ENCODE measurements around the gene RBMS3. TPM values are rescaled to one million over a fixed set of nuclear protein-coding genes. Genes with fewer than 3 reads are reported as not detected.
A peak's percentile ranks its signal among the peaks of the same experiment; 100 is the strongest.

RBMS3 gene
- total and polyA plus RNA-seq, 4 donors, result 26.8 to 203 (median 94.8) TPM

GRCh38 chr3:29416514-29416913 is 135.6 kb downstream of the RBMS3 start:
- DNase-seq, result no peak
- Histone ChIP-seq H3K4me3 (ENCODE audit: low read length in 2 of 2) (no peak overlapping the region), H3K36me3 (ENCODE audit: control insufficient read depth in 1 of 2, insufficient read depth in 2 of 2, low read length in 1 of 2) (no peaks in the 10 kb centered on the region), H3K9me3 (ENCODE audit: control insufficient read depth, low read length) (no peaks in the 10 kb centered on the region), H3K27me3 (ENCODE audit: control insufficient read depth in 1 of 2, insufficient read depth in 2 of 2, low read length in 1 of 2) (no peaks in the 10 kb centered on the region), H3K4me1 (ENCODE audit: control insufficient read depth in 1 of 2, insufficient read depth in 2 of 2, low read length in 2 of 2) (peaks cover 0 to 10% of the 10 kb centered on the region in 2 donors), H3K27ac (ENCODE audit: low read depth in 1 of 2, low read length in 2 of 2) (no peak overlapping the region)
- ATAC-seq (ENCODE audit: low FRiP score), result no peak
- 42 to 53% methylated on average over 2 of the region's 2 CpGs for WGBS, 2 donors
- intact Hi-C loops (cut with DNase I), result no loop called here

GRCh38 chr3:29420106-29420505 is 139.2 kb downstream of the RBMS3 start:
- H3K27ac ChIP-seq (ENCODE audit: low read depth in 1 of 2, low read length in 2 of 2), result no peak overlapping the region
- WGBS, 2 donors, result 95 to 96% methylated on average over 6 of the region's 6 CpGs
- peaks cover 0 to 6% of the 10 kb centered on the region in 2 donors for H3K4me1 ChIP-seq (ENCODE audit: control insufficient read depth in 1 of 2, insufficient read depth in 2 of 2, low read length in 2 of 2)
- ATAC-seq (ENCODE audit: low FRiP score) (no peak), DNase-seq (no peak)
- H3K9me3 ChIP-seq (ENCODE audit: control insufficient read depth, low read length), result no peaks in the 10 kb centered on the region
- H3K27me3 ChIP-seq (ENCODE audit: control insufficient read depth in 1 of 2, insufficient read depth in 2 of 2, low read length in 1 of 2), result no peaks in the 10 kb centered on the region
- no peak overlapping the region for H3K4me3 ChIP-seq (ENCODE audit: low read length in 2 of 2)
- intact Hi-C loops (cut with DNase I), result loop anchor here (5.0 to 10.0 kb wide), 2 partner anchors 33 to 85 kb away; no protein-coding TSS in a partner anchor
- no peaks in the 10 kb centered on the region for H3K36me3 ChIP-seq (ENCODE audit: control insufficient read depth in 1 of 2, insufficient read depth in 2 of 2, low read length in 1 of 2)

- intact Hi-C loops (cut with DNase I), result loop anchor here in 1 of 2 donors (10.0 kb wide), 1 partner anchor 92 kb away; no protein-coding TSS in a partner anchor
- Histone ChIP-seq H3K27ac (ENCODE audit: low read depth in 1 of 2, low read length in 2 of 2) (no peak overlapping the region), H3K4me3 (ENCODE audit: low read length in 2 of 2) (no peak overlapping the region), H3K27me3 (ENCODE audit: control insufficient read depth in 1 of 2, insufficient read depth in 2 of 2, low read length in 1 of 2) (no peaks in the 10 kb centered on the region), H3K36me3 (ENCODE audit: control insufficient read depth in 1 of 2, insufficient read depth in 2 of 2, low read length in 1 of 2) (no peaks in the 10 kb centered on the region), H3K4me1 (ENCODE audit: control insufficient read depth in 1 of 2, insufficient read depth in 2 of 2, low read length in 2 of 2) (peaks cover 6 to 7% of the 10 kb centered on the region in 2 donors), H3K9me3 (ENCODE audit: control insufficient read depth, low read length) (no peaks in the 10 kb centered on the region)
- ATAC-seq (ENCODE audit: low FRiP score), result no peak
- 95 to 98% methylated on average over 2 of the region's 2 CpGs for WGBS, 2 donors
- DNase-seq, result no peak
Observed at GRCh38 chr3:29426302-29427226, 145.7 kb downstream of the RBMS3 start.

- H3K4me1 ChIP-seq (ENCODE audit: control insufficient read depth in 1 of 2, insufficient read depth in 2 of 2, low read length in 2 of 2), result peaks cover 7 to 8% of the 10 kb centered on the region in 2 donors
- H3K36me3 ChIP-seq (ENCODE audit: control insufficient read depth in 1 of 2, insufficient read depth in 2 of 2, low read length in 1 of 2), result no peaks in the 10 kb centered on the region
- H3K27ac ChIP-seq (ENCODE audit: low read depth in 1 of 2, low read length in 2 of 2), result peak overlapping the region in 1 of 2 donors; percentile 57
- WGBS, 2 donors, result 65 to 69% methylated on average over 7 of the region's 7 CpGs
- no peaks in the 10 kb centered on the region for H3K9me3 ChIP-seq (ENCODE audit: control insufficient read depth, low read length)
- no peaks in the 10 kb centered on the region for H3K27me3 ChIP-seq (ENCODE audit: control insufficient read depth in 1 of 2, insufficient read depth in 2 of 2, low read length in 1 of 2)
- no peak for ATAC-seq (ENCODE audit: low FRiP score)
- intact Hi-C loops (cut with DNase I), result loop anchor here in 1 of 2 donors (10.0 kb wide), 1 partner anchor 93 kb away; no protein-coding TSS in a partner anchor
- H3K4me3 ChIP-seq (ENCODE audit: low read length in 2 of 2), result no peak overlapping the region
- no peak for DNase-seq
Observed at GRCh38 chr3:29427266-29428103, 146.6 kb downstream of the RBMS3 start.

- 47 to 65% methylated on average over 4 of the region's 4 CpGs for WGBS, 2 donors
Observed at GRCh38 chr3:29429055-29429679, 148.3 kb downstream of the RBMS3 start.

GRCh38 chr3:29430558-29430971 is 149.7 kb downstream of the RBMS3 start:
- no peaks in the 10 kb centered on the region for H3K27me3 ChIP-seq (ENCODE audit: control insufficient read depth in 1 of 2, insufficient read depth in 2 of 2, low read length in 1 of 2)
- H3K4me1 ChIP-seq (ENCODE audit: control insufficient read depth in 1 of 2, insufficient read depth in 2 of 2, low read length in 2 of 2), result peaks cover 7 to 8% of the 10 kb centered on the region in 2 donors
- H3K4me3 ChIP-seq (ENCODE audit: low read length in 2 of 2), result no peak overlapping the region
- 6% methylated on average over 1 of the region's 1 CpG for WGBS, 2 donors
- peak overlapping the region; percentile 3 to 74 for H3K27ac ChIP-seq (ENCODE audit: low read depth in 1 of 2, low read length in 2 of 2)
- intact Hi-C loops (cut with DNase I), result loop anchor here in 1 of 2 donors (5.0 to 10.0 kb wide), 2 partner anchors 94 to 148 kb away; partner anchors contain the start of gene RBMS3
- H3K36me3 ChIP-seq (ENCODE audit: control insufficient read depth in 1 of 2, insufficient read depth in 2 of 2, low read length in 1 of 2), result no peaks in the 10 kb centered on the region
- DNase-seq, result no peak
- ATAC-seq (ENCODE audit: low FRiP score), result no peak
- no peaks in the 10 kb centered on the region for H3K9me3 ChIP-seq (ENCODE audit: control insufficient read depth, low read length)

More at GRCh38 chr3:29429055-29429679, 148.3 kb downstream of the RBMS3 start:
- Histone ChIP-seq H3K36me3 (ENCODE audit: control insufficient read depth in 1 of 2, insufficient read depth in 2 of 2, low read length in 1 of 2) (no peaks in the 10 kb centered on the region), H3K4me3 (ENCODE audit: low read length in 2 of 2) (no peak overlapping the region), H3K27ac (ENCODE audit: low read depth in 1 of 2, low read length in 2 of 2) (peak overlapping the region in 1 of 2 donors; percentile 33), H3K9me3 (ENCODE audit: control insufficient read depth, low read length) (no peaks in the 10 kb centered on the region), H3K27me3 (ENCODE audit: control insufficient read depth in 1 of 2, insufficient read depth in 2 of 2, low read length in 1 of 2) (no peaks in the 10 kb centered on the region), H3K4me1 (ENCODE audit: control insufficient read depth in 1 of 2, insufficient read depth in 2 of 2, low read length in 2 of 2) (peaks cover 7 to 8% of the 10 kb centered on the region in 2 donors)
- no peak for DNase-seq
- intact Hi-C loops (cut with DNase I), result loop anchor here in 1 of 2 donors (10.0 kb wide), 1 partner anchor 94 kb away; no protein-coding TSS in a partner anchor
- ATAC-seq (ENCODE audit: low FRiP score), result no peak

GRCh38 chr3:29436612-29437323 is 155.9 kb downstream of the RBMS3 start:
- DNase-seq, result no peak
- no peaks in the 10 kb centered on the region for H3K27me3 ChIP-seq (ENCODE audit: control insufficient read depth in 1 of 2, insufficient read depth in 2 of 2, low read length in 1 of 2)
- H3K4me3 ChIP-seq (ENCODE audit: low read length in 2 of 2), result no peak overlapping the region
- no peak overlapping the region for H3K27ac ChIP-seq (ENCODE audit: low read depth in 1 of 2, low read length in 2 of 2)
- H3K9me3 ChIP-seq (ENCODE audit: control insufficient read depth, low read length), result no peaks in the 10 kb centered on the region
- H3K4me1 ChIP-seq (ENCODE audit: control insufficient read depth in 1 of 2, insufficient read depth in 2 of 2, low read length in 2 of 2), result peaks cover 0 to 2% of the 10 kb centered on the region in 2 donors
- intact Hi-C loops (cut with DNase I), result loop anchor here in 1 of 2 donors (10.0 kb wide), 1 partner anchor 88 kb away; no protein-coding TSS in a partner anchor
- ATAC-seq (ENCODE audit: low FRiP score), result peak; percentile 37
- H3K36me3 ChIP-seq (ENCODE audit: control insufficient read depth in 1 of 2, insufficient read depth in 2 of 2, low read length in 1 of 2), result no peaks in the 10 kb centered on the region
